Cerebellar cortex (tissue), 1 donor: ENCODE results near the gene MDH2.
"Not testable (repeated sequence)": the region's sequence is repeated elsewhere in the genome, so short reads cannot be mapped to it uniquely, and the experiment has no call there.

Source experiments
- DNase-seq: peaks from one replicate; pipeline ENCODE4 v3.0.0-alpha.2; 2015; ENCODE audit warnings: low spot score

Gene MDH2

DNA sequence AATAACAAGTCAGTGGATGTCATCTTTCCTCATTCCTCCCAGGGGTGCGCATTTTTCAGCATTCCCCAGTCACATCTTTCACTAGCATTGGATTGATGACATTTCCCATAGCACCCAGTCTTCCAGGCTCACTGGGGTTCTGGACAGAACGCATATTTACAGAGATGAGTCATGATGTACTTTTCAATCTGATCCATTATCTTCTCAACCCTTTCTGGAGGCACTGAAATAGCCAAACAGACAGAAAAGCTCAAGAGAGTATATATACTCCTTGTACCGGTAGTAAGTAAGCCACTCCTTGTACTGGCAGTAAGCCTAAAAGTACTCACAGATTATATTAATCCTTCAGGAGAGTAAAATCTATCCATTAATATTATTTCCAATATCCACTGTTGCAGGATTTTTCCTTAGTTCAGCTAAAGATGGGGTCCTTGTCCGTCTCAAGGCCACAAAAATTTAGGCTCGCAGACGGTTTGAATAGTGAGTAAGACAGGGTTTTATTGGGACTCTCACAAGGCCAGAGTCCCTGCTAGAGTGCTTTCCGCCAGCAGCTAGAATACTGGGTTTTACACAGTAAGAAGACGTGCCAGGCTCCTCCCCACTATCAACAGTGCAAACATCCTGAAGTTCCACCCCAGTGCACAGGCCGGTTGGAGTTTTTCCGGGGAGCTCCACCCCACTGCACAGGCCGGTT, 60.8 kb downstream of the MDH2 start:
- DNase-seq: no peak

DNA sequence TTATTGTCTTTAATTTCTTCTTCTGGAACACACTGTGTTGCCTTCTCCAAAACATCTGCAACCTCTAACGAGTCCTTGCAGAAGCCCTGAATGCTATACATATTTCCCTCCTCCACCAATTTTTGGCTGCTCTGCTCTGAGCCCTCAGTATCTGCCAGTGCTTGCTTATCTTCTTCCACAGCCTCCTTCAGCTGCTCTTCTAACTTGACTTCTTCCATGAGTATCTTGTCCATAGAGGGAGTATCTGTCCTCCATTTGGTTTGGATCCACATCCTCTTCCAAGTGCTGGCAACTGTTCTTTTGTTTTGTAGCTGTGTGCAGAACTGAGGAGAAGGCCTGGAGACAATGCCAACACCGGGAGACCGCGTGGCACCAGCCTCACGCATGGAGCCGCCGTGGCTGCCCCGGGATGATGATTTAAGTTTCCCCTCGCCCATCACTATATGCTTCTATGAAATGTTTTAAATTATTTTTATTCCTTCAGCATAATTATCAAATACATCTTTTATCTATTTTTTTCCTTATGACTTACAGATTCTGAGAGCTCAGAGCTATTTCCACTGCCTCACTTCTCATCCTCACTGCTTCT, 65.2 kb downstream of the MDH2 start:
- not testable (repeated sequence) for DNase-seq

DNA sequence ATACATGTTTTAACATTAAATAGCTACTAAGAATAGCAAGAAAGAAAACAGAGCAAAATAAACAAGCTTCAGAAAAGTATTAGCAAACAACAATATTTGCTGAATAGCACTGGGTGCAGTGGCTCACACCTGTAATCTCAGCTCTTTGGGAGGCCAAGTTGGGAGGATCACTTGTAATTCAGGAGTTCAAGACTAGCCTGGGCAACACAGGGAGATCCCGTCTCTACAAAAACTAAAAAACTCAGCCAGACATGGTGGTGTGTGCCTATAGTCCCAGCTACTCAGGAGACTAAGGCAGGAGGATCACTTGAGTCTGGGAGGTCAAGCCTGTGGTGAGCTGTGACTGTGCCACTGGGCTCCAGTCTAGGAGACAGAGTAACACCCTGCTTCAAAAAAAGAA, 66.8 kb downstream of the MDH2 start:
- not testable (repeated sequence) for DNase-seq
